ENCODE results near the gene TTC7B. TPM values are rescaled to one million over a fixed set of nuclear protein-coding genes. Genes with fewer than 3 reads are reported as not detected.

TTC7B gene
- total RNA-seq, 1 experiment from 2014 or later, result 40.9 TPM

- DNase-seq (ENCODE audit: low read depth, low spot score) (no peak), ATAC-seq (no peak)
- H3K4me1 ChIP-seq (ENCODE audit: control insufficient read depth, insufficient read depth, low read length), result no peaks in the 10 kb centered on the region
- H3K27ac ChIP-seq (ENCODE audit: low read length), result no peak overlapping the region
- TF ChIP-seq REST (IDR thresholded peaks at IDR 0.05; ENCODE audit: insufficient read depth in 1 of 2, low read depth in 2 of 2, low read length in 1 of 2) (no peak), TCF7L2 (IDR thresholded peaks at IDR 0.05; ENCODE audit: low read depth, low read length) (no peak), SIN3A (IDR thresholded peaks at IDR 0.05; ENCODE audit: borderline replicate concordance, insufficient read depth, low read depth, low read length) (no peak)
- no peaks in the 10 kb centered on the region for H3K9me3 ChIP-seq (ENCODE audit: control insufficient read depth, insufficient read depth, low read depth, low read length)
- in situ Hi-C loops (cut with HindIII; ENCODE audit: low pct_unique_long_range_greater_than_20kb, low sequenced_read_pairs), result no loop called here
- CTCF ChIA-PET, result no interaction called here
- no peaks in the 10 kb centered on the region for H3K36me3 ChIP-seq (ENCODE audit: control insufficient read depth, insufficient read depth, low read length)
- POLR2A ChIA-PET, result no interaction called here
- intact Hi-C loops (cut with micrococcal nuclease; ENCODE audit: unreplicated experiment), result no loop called here
- BruUV-seq (replicated peaks), result no TSS peak
- no peaks in the 10 kb centered on the region for H3K27me3 ChIP-seq (ENCODE audit: control insufficient read depth, insufficient read depth, low read length)
- H3K4me3 ChIP-seq (ENCODE audit: low read depth in 2 of 2, low read length in 2 of 2), result no peak overlapping the region
Measured at GRCh38 chr14:90715495-90715894, 100.7 kb downstream of the TTC7B start.

GRCh38 chr14:90714811-90715210 lies 101.4 kb downstream of the TTC7B start:
- in situ Hi-C loops (cut with HindIII; ENCODE audit: low pct_unique_long_range_greater_than_20kb, low sequenced_read_pairs) (no loop called here), intact Hi-C loops (cut with micrococcal nuclease; ENCODE audit: unreplicated experiment) (no loop called here)
- H3K4me3 ChIP-seq (ENCODE audit: low read depth in 2 of 2, low read length in 2 of 2), result no peak overlapping the region
- ATAC-seq (no peak), DNase-seq (ENCODE audit: low read depth, low spot score) (no peak)
- CTCF ChIA-PET, result no interaction called here
- H3K27ac ChIP-seq (ENCODE audit: low read length), result no peak overlapping the region
- no peaks in the 10 kb centered on the region for H3K36me3 ChIP-seq (ENCODE audit: control insufficient read depth, insufficient read depth, low read length)
- no TSS peak for BruUV-seq (replicated peaks)
- no peaks in the 10 kb centered on the region for H3K9me3 ChIP-seq (ENCODE audit: control insufficient read depth, insufficient read depth, low read depth, low read length)
- no peaks in the 10 kb centered on the region for H3K27me3 ChIP-seq (ENCODE audit: control insufficient read depth, insufficient read depth, low read length)
- no peak for TF ChIP-seq TCF7L2 (IDR thresholded peaks at IDR 0.05; ENCODE audit: low read depth, low read length)
- POLR2A ChIA-PET, result no interaction called here
- no peaks in the 10 kb centered on the region for H3K4me1 ChIP-seq (ENCODE audit: control insufficient read depth, insufficient read depth, low read length)

GRCh38 chr14:90704738-90705392 lies 111.4 kb downstream of the TTC7B start:
- H3K4me3 ChIP-seq (ENCODE audit: low read depth in 2 of 2, low read length in 2 of 2), result no peak overlapping the region
- no peaks in the 10 kb centered on the region for H3K9me3 ChIP-seq (ENCODE audit: control insufficient read depth, insufficient read depth, low read depth, low read length)
- POLR2A ChIA-PET, result no interaction called here
- CTCF ChIA-PET, result interaction anchor here (0.8 kb wide), 1 partner anchor 46 kb away, joined by 3 read pairs; no protein-coding TSS in a partner anchor
- no peaks in the 10 kb centered on the region for H3K4me1 ChIP-seq (ENCODE audit: control insufficient read depth, insufficient read depth, low read length)
- H3K36me3 ChIP-seq (ENCODE audit: control insufficient read depth, insufficient read depth, low read length), result no peaks in the 10 kb centered on the region
- no peak for DNase-seq (ENCODE audit: low read depth, low spot score)
- in situ Hi-C loops (cut with HindIII; ENCODE audit: low pct_unique_long_range_greater_than_20kb, low sequenced_read_pairs) (no loop called here), intact Hi-C loops (cut with micrococcal nuclease; ENCODE audit: unreplicated experiment) (no loop called here)
- H3K27me3 ChIP-seq (ENCODE audit: control insufficient read depth, insufficient read depth, low read length), result no peaks in the 10 kb centered on the region
- BruUV-seq (replicated peaks), result no TSS peak
- ATAC-seq, result no peak
- TF ChIP-seq TCF7L2 (IDR thresholded peaks at IDR 0.05; ENCODE audit: low read depth, low read length) (no peak), POLR2AphosphoS5 (IDR thresholded peaks at IDR 0.05; ENCODE audit: low read depth, low read length) (no peak), SIN3A (IDR thresholded peaks at IDR 0.05; ENCODE audit: borderline replicate concordance, insufficient read depth, low read depth, low read length) (no peak), CTCF (IDR thresholded peaks at IDR 0.05) (no peak), REST (IDR thresholded peaks at IDR 0.05; ENCODE audit: insufficient read depth in 1 of 2, low read depth in 2 of 2, low read length in 1 of 2) (no peak)
- no peak overlapping the region for H3K27ac ChIP-seq (ENCODE audit: low read length)
